Panc1 (cell line): ENCODE measurements around the gene FAM200A.

Source experiments
- CTCF ChIP-seq: fragments of 450-650 bp; IDR thresholded peaks from 2 replicates; pipeline ENCODE4 v1.5.1; 2017; ENCODE audit warnings: mild to moderate bottlenecking
- POLR2AphosphoS5 ChIP-seq: IDR thresholded peaks from 2 replicates; pipeline ENCODE4 v1.6.1; 2012; ENCODE audit warnings: mild to moderate bottlenecking, low read depth, low read length, moderate library complexity
- SIN3A ChIP-seq: IDR thresholded peaks from 2 replicates; pipeline ENCODE4 v1.6.1; 2012; ENCODE audit warnings: low read depth, mild to moderate bottlenecking, low read length, moderate library complexity, borderline replicate concordance; ENCODE audit not compliant: insufficient read depth
- TCF7L2 ChIP-seq: IDR thresholded peaks from 2 replicates; pipeline ENCODE4 v1.6.1; 2011; ENCODE audit warnings: mild to moderate bottlenecking, low read depth, low read length, inconsistent platforms
- TF ChIP-seq, protein P1 (sequence below), 2 experiments: IDR thresholded peaks; 2 replicates each; pipeline ENCODE4 v1.6.1; 2011 to 2012; ENCODE audit warnings: low read depth in 2 of 2, control low read depth in 1 of 2, low read length in 1 of 2, mild to moderate bottlenecking in 1 of 2, moderate library complexity in 1 of 2; ENCODE audit not compliant: insufficient read depth in 1 of 2

- TF ChIP-seq CTCF (no peak), SIN3A (no peak), TCF7L2 (no peak), POLR2AphosphoS5 (no peak)
- TF ChIP-seq, protein P1, sequence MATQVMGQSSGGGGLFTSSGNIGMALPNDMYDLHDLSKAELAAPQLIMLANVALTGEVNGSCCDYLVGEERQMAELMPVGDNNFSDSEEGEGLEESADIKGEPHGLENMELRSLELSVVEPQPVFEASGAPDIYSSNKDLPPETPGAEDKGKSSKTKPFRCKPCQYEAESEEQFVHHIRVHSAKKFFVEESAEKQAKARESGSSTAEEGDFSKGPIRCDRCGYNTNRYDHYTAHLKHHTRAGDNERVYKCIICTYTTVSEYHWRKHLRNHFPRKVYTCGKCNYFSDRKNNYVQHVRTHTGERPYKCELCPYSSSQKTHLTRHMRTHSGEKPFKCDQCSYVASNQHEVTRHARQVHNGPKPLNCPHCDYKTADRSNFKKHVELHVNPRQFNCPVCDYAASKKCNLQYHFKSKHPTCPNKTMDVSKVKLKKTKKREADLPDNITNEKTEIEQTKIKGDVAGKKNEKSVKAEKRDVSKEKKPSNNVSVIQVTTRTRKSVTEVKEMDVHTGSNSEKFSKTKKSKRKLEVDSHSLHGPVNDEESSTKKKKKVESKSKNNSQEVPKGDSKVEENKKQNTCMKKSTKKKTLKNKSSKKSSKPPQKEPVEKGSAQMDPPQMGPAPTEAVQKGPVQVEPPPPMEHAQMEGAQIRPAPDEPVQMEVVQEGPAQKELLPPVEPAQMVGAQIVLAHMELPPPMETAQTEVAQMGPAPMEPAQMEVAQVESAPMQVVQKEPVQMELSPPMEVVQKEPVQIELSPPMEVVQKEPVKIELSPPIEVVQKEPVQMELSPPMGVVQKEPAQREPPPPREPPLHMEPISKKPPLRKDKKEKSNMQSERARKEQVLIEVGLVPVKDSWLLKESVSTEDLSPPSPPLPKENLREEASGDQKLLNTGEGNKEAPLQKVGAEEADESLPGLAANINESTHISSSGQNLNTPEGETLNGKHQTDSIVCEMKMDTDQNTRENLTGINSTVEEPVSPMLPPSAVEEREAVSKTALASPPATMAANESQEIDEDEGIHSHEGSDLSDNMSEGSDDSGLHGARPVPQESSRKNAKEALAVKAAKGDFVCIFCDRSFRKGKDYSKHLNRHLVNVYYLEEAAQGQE (IDR thresholded peaks at IDR 0.05; ENCODE audit: insufficient read depth in 1 of 2, low read depth in 2 of 2, low read length in 1 of 2) = no peak
Measured at GRCh38 chr7:99531354-99531765, 20.6 kb downstream of the FAM200A start.
